ENCODE data around the gene DKK2.

DNA sequence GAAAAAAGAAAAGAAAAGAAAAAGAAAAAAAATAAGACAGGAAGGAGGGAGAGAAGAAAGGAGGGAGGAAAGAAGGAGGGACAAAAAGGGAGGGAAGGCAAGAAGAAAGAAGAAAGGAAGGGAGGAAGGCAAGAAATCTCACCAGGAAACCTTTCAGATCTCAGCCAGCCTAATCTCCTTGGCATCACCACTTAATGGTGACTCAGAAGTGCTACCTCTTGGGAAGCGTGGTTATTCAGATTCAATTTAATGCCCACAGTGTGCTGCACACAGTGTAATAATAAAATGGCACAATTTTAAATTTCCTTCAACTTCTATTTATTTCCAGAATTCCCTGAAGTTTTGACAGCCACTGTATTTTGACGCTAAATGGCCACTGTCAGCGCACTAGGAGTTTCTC, 50.3 kb downstream of the DKK2 start:
- TF ChIP-seq, protein P1, sequence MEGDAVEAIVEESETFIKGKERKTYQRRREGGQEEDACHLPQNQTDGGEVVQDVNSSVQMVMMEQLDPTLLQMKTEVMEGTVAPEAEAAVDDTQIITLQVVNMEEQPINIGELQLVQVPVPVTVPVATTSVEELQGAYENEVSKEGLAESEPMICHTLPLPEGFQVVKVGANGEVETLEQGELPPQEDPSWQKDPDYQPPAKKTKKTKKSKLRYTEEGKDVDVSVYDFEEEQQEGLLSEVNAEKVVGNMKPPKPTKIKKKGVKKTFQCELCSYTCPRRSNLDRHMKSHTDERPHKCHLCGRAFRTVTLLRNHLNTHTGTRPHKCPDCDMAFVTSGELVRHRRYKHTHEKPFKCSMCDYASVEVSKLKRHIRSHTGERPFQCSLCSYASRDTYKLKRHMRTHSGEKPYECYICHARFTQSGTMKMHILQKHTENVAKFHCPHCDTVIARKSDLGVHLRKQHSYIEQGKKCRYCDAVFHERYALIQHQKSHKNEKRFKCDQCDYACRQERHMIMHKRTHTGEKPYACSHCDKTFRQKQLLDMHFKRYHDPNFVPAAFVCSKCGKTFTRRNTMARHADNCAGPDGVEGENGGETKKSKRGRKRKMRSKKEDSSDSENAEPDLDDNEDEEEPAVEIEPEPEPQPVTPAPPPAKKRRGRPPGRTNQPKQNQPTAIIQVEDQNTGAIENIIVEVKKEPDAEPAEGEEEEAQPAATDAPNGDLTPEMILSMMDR (conservative IDR thresholded peaks at IDR 0.05): no peak
- TF ChIP-seq EZH2 (IDR thresholded peaks at IDR 0.05; ENCODE audit: low read depth): no peak
